Smooth muscle cell (in vitro differentiated cells): ENCODE measurements around the gene NTM. TPM values are rescaled to one million over a fixed set of nuclear protein-coding genes. Genes with fewer than 3 reads are reported as not detected.

Experiments
- DNase-seq: peaks from one replicate; lab custom pipeline; 2025; ENCODE audit not compliant: unreplicated experiment; lab: John Stamatoyannopoulos, UW
- H2AFZ ChIP-seq: fragments of 200-600 bp; sonication (generic); 2 replicates; pipeline ENCODE4 v1.6.0; 2016; ENCODE audit warnings: antibody characterized with exemption, low read depth, mild to moderate bottlenecking
- H3F3A ChIP-seq: fragments of 200-600 bp; sonication (generic); 2 replicates; pipeline ENCODE4 v1.6.0; 2017; ENCODE audit warnings: antibody characterized with exemption, low read depth
- H3K27ac ChIP-seq: fragments of 200-600 bp; sonication (generic); 2 replicates; pipeline ENCODE4 v1.5.1; 2016; ENCODE audit warnings: low read depth, mild to moderate bottlenecking
- H3K27me3 ChIP-seq: fragments of 200-600 bp; sonication (generic); 2 replicates; pipeline ENCODE4 v1.6.1; 2016; ENCODE audit warnings: low read depth, mild to moderate bottlenecking
- H3K36me3 ChIP-seq: fragments of 200-600 bp; sonication (generic); 2 replicates; pipeline ENCODE4 v1.5.1; 2016; ENCODE audit warnings: low read depth
- H3K4me1 ChIP-seq: fragments of 200-600 bp; sonication (generic); 2 replicates; pipeline ENCODE4 v1.5.1; 2016; ENCODE audit warnings: low read depth
- H3K4me2 ChIP-seq: fragments of 200-600 bp; sonication (generic); 2 replicates; pipeline ENCODE4 v1.6.0; 2016; ENCODE audit warnings: mild to moderate bottlenecking
- H3K4me3 ChIP-seq: fragments of 200-600 bp; sonication (generic); 2 replicates; pipeline ENCODE4 v1.5.1; 2016; ENCODE audit warnings: mild to moderate bottlenecking
- H3K79me2 ChIP-seq: fragments of 200-600 bp; sonication (generic); 2 replicates; pipeline ENCODE4 v1.6.0; 2016; ENCODE audit warnings: low read depth, mild to moderate bottlenecking
- H3K9ac ChIP-seq: fragments of 200-600 bp; sonication (generic); 2 replicates; pipeline ENCODE4 v1.6.0; 2016; ENCODE audit warnings: low read depth
- H3K9me3 ChIP-seq: fragments of 200-600 bp; sonication (generic); replicated peaks from 2 replicates; pipeline ENCODE4 v1.5.1; 2016; ENCODE audit warnings: low read depth
- H4K20me1 ChIP-seq: fragments of 200-600 bp; sonication (generic); 2 replicates; pipeline ENCODE4 v1.6.0; 2016; ENCODE audit warnings: low read depth
- WGBS: methylation state at CpG from one replicate; pipeline ENCODE4 v1.1.7; 2016; ENCODE audit warnings: low lambda C conversion rate; 5-methylcytosine and 5-hydroxymethylcytosine counted together
- polyA plus RNA-seq: library from polyadenylated mRNA; unstranded; fragments of >200 nt; fragmentation: Nextera tagmentation; extraction: Ambion mirVana; gene quantifications from 2 replicates; pipeline ENCODE4 v1.2.1, GENCODE V29; 2016
- total RNA-seq: library from RNA; depleted of rRNA; stranded (reverse); fragments of >200 nt; gene quantifications from 2 replicates; pipeline ENCODE4 v1.2.3, GENCODE V29; 2014
- TF ChIP-seq, protein P1 (sequence below): fragments of 200-600 bp; sonication (generic); IDR thresholded peaks from 2 replicates; pipeline ENCODE4 v1.5.1; 2017; ENCODE audit warnings: borderline replicate concordance, mild to moderate bottlenecking, antibody characterized with exemption; ENCODE audit not compliant: insufficient read depth, poor library complexity, severe bottlenecking

NTM gene
- total and polyA plus RNA-seq, 2 experiments from 2014 or later = 68.9 to 123 TPM

DNA sequence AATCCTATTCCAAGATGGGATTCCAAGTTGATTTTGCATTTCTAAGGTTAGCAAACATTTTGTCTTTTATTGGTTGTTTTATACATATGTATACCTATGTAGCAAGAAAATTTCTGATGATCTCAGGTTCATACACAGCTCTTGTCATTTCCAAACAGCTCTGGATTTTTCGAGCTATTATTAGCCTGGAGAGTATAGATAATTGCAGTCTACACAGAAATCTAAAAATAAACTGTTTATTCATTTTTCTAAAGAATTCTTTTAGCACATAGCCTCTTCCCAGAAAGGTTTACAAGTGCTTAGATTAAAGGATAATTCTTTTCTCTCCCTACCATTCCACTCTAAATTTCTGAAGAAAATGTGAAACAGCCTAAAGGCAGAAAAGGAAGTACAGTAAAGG lies 705.0 kb downstream of the NTM start:
- WGBS = 54% methylated on average over 1 of the region's 1 CpG
- no peak overlapping the region for H3K4me3 ChIP-seq
- H3K36me3 ChIP-seq = no peaks in the 10 kb centered on the region
- no peak for DNase-seq
- H3K4me1 ChIP-seq = peaks cover 14% of the 10 kb centered on the region
- H2AFZ ChIP-seq = no peak overlapping the region
- peaks cover 4% of the 10 kb centered on the region for H3F3A ChIP-seq
- peak overlapping the region; percentile 99 for H3K27ac ChIP-seq
- H4K20me1 ChIP-seq = no peaks in the 10 kb centered on the region
- TF ChIP-seq, protein P1, sequence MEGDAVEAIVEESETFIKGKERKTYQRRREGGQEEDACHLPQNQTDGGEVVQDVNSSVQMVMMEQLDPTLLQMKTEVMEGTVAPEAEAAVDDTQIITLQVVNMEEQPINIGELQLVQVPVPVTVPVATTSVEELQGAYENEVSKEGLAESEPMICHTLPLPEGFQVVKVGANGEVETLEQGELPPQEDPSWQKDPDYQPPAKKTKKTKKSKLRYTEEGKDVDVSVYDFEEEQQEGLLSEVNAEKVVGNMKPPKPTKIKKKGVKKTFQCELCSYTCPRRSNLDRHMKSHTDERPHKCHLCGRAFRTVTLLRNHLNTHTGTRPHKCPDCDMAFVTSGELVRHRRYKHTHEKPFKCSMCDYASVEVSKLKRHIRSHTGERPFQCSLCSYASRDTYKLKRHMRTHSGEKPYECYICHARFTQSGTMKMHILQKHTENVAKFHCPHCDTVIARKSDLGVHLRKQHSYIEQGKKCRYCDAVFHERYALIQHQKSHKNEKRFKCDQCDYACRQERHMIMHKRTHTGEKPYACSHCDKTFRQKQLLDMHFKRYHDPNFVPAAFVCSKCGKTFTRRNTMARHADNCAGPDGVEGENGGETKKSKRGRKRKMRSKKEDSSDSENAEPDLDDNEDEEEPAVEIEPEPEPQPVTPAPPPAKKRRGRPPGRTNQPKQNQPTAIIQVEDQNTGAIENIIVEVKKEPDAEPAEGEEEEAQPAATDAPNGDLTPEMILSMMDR = no peak
- no peaks in the 10 kb centered on the region for H3K9me3 ChIP-seq
- H3K4me2 ChIP-seq = peak overlapping the region; percentile 23
- no peaks in the 10 kb centered on the region for H3K27me3 ChIP-seq
- no peak overlapping the region for H3K9ac ChIP-seq
- no peaks in the 10 kb centered on the region for H3K79me2 ChIP-seq

DNA sequence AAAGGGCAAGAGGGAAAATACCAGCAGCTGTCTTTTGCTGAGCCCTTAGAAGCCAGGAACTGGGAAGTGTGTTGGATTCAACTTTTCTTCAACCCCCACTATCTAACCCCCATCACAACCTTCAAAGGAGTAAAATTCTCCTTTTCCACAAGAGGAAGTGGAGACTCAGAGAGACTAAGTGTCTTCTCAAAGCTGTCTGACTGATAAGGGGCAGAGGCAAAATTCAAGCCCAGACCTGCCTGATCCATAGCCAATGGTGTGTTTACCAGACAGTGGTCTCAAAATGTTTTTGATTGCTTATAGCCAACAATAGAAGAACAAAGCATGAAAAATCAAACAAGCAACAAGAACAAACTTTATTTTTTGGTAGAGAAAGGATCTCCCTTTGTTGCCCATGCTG lies 707.0 kb downstream of the NTM start:
- Histone ChIP-seq H3F3A (peaks cover 4% of the 10 kb centered on the region), H3K4me1 (peaks cover 5% of the 10 kb centered on the region), H2AFZ (no peak overlapping the region), H3K27ac (peak overlapping the region; percentile 99), H3K9me3 (no peaks in the 10 kb centered on the region), H3K9ac (no peak overlapping the region), H3K27me3 (no peaks in the 10 kb centered on the region), H3K79me2 (no peaks in the 10 kb centered on the region), H3K36me3 (no peaks in the 10 kb centered on the region), H3K4me2 (peak overlapping the region; percentile 25), H3K4me3 (no peak overlapping the region), H4K20me1 (no peaks in the 10 kb centered on the region)
- DNase-seq = no peak
- TF ChIP-seq, protein P1 = no peak

- Histone ChIP-seq H2AFZ (no peak overlapping the region), H3K9me3 (peaks cover 2% of the 10 kb centered on the region), H3K4me1 (no peaks in the 10 kb centered on the region), H3K9ac (no peak overlapping the region), H3K27me3 (no peaks in the 10 kb centered on the region), H3K79me2 (no peaks in the 10 kb centered on the region), H3K27ac (peak overlapping the region; percentile 99), H3K36me3 (no peaks in the 10 kb centered on the region), H3K4me3 (no peak overlapping the region), H4K20me1 (no peaks in the 10 kb centered on the region), H3F3A (no peaks in the 10 kb centered on the region), H3K4me2 (no peak overlapping the region)
- 78% methylated on average over 17 of the region's 17 CpGs for WGBS
- TF ChIP-seq, protein P1 = no peak
- DNase-seq = no peak
Measured at GRCh38 chr11:132078264-132079076, 708.1 kb downstream of the NTM start.

DNA sequence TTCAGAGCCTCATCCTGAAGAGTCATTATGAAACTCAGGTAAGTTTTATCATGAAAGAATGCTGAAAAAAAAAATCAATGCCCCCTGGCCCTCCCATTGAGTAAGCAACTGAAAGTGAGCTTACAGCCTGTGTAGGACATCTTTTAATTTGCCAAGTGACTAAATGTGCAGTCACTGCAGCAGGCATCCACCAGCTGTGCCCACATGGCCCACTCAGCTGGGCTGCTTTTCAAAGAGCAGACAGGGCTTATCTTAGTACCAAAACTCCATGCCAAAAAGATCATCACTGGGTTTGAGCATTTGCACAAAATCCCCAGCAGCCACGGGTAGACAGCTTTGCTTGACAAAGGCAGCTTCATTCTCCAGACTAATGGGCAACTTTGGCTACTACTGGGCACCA lies 709.7 kb downstream of the NTM start:
- no peak overlapping the region for H3K4me3 ChIP-seq
- no peaks in the 10 kb centered on the region for H3K27me3 ChIP-seq
- H3K79me2 ChIP-seq = no peaks in the 10 kb centered on the region
- no peak overlapping the region for H3K27ac ChIP-seq
- DNase-seq = no peak
- no peaks in the 10 kb centered on the region for H3K4me1 ChIP-seq
- peaks cover 16% of the 10 kb centered on the region for H3K9me3 ChIP-seq
- H3F3A ChIP-seq = no peaks in the 10 kb centered on the region
- H2AFZ ChIP-seq = no peak overlapping the region
- no peak overlapping the region for H3K4me2 ChIP-seq
- no peaks in the 10 kb centered on the region for H4K20me1 ChIP-seq
- WGBS = 83% methylated on average over 1 of the region's 1 CpG
- no peaks in the 10 kb centered on the region for H3K36me3 ChIP-seq
- H3K9ac ChIP-seq = no peak overlapping the region
- TF ChIP-seq, protein P1 = no peak
